Fibroblast of lung (primary cell): Measurements from ENCODE around the gene HOXB6. TPM values are rescaled to one million over a fixed set of nuclear protein-coding genes. Genes with fewer than 3 reads are reported as not detected.

ENCODE experiments used
- DNase-seq, 2 donors: peaks; one replicate each; pipeline versions ENCODE4 v3.0.0 to v3.0.0-alpha.2; 2010; ENCODE audit warnings: low read depth in 2 of 2
- H2AFZ ChIP-seq: 2 replicates; pipeline ENCODE4 v1.5.1; 2012; ENCODE audit warnings: low read length, control low read depth, inconsistent platforms
- H3K27ac ChIP-seq: 2 replicates; pipeline ENCODE4 v1.5.1; 2011; ENCODE audit warnings: low read length, control low read depth; ENCODE audit not compliant: insufficient read depth
- H3K27me3 ChIP-seq: 2 replicates; pipeline ENCODE4 v1.5.1; 2011; ENCODE audit warnings: mild to moderate bottlenecking, low read length; ENCODE audit not compliant: control insufficient read depth, insufficient read depth
- H3K36me3 ChIP-seq: 2 replicates; pipeline ENCODE4 v1.5.1; 2011; ENCODE audit warnings: low read length; ENCODE audit not compliant: control insufficient read depth, insufficient read depth
- H3K4me1 ChIP-seq: 2 replicates; pipeline ENCODE4 v1.5.1; 2011; ENCODE audit warnings: low read length; ENCODE audit not compliant: control insufficient read depth, insufficient read depth; ENCODE audit errors: extremely low read depth
- H3K4me2 ChIP-seq: 2 replicates; pipeline ENCODE4 v1.5.1; 2011; ENCODE audit warnings: low read length, control low read depth; ENCODE audit not compliant: insufficient read depth; ENCODE audit errors: extremely low read depth
- H3K4me3 ChIP-seq, 4 experiments: fragments of 200-600 bp in 1 of 4; sonication (generic) in 1 of 4; replicated peaks in 1 of 4; 2 replicates each; pipeline ENCODE4 v1.5.1; 2011 to 2016; ENCODE audit warnings: low read length in 4 of 4, low read depth in 3 of 4, mild to moderate bottlenecking in 3 of 4, control low read depth in 2 of 4, inconsistent platforms in 1 of 4, mixed read lengths in 1 of 4; ENCODE audit not compliant: insufficient read depth in 1 of 4; ENCODE audit errors: control extremely low read depth in 1 of 4
- H3K79me2 ChIP-seq: 2 replicates; pipeline ENCODE4 v1.5.1; 2012; ENCODE audit warnings: mild to moderate bottlenecking, low read length, inconsistent platforms; ENCODE audit not compliant: control insufficient read depth, insufficient read depth
- H3K9ac ChIP-seq: 2 replicates; pipeline ENCODE4 v1.5.1; 2011; ENCODE audit warnings: mild to moderate bottlenecking, low read length, control low read depth; ENCODE audit not compliant: insufficient read depth
- H3K9me3 ChIP-seq: 2 replicates; pipeline ENCODE4 v1.5.1; 2012; ENCODE audit warnings: low read depth, low read length; ENCODE audit not compliant: control insufficient read depth, insufficient read depth
- H4K20me1 ChIP-seq: 2 replicates; pipeline ENCODE4 v1.5.1; 2011; ENCODE audit warnings: low read length; ENCODE audit not compliant: control insufficient read depth, insufficient read depth; ENCODE audit errors: extremely low read depth
- EZH2 ChIP-seq: IDR thresholded peaks from 2 replicates; pipeline ENCODE4 v1.5.1; 2012; ENCODE audit warnings: low read length, control low read depth, mild to moderate bottlenecking; ENCODE audit errors: missing control alignments
- polyA plus RNA-seq, 2 donors: library from polyadenylated mRNA; depleted of rRNA in 1 of 2; stranded (reverse) in 1 of 2; unstranded in 1 of 2; fragments of >200 nt; gene quantifications; 2 replicates each; pipeline ENCODE4 v1.2.1, GENCODE V29; 2011 to 2012; ENCODE audit warnings: missing spikeins in 1 of 2
- total RNA-seq: library from RNA; depleted of rRNA; stranded (reverse); fragments of >200 nt; gene quantifications from 2 replicates; pipeline ENCODE4 v1.2.1, GENCODE V29; 2014
- TF ChIP-seq, protein P1 (sequence below), 2 donors: IDR thresholded peaks in 1 of 2; conservative IDR thresholded peaks in 1 of 2; 1 replicate in 1 of 2; 2 replicates in 1 of 2; pipeline ENCODE4 v1.5.1; 2011 to 2012; ENCODE audit warnings: low read length in 2 of 2, control low read depth in 1 of 2, inconsistent platforms in 1 of 2, low read depth in 1 of 2, mild to moderate bottlenecking in 1 of 2

HOXB6 gene
- total and polyA plus RNA-seq, 2 donors (not counting 1 experiment from before 2014, with no cell fraction given): 16.2 to 28.9 TPM

DNA sequence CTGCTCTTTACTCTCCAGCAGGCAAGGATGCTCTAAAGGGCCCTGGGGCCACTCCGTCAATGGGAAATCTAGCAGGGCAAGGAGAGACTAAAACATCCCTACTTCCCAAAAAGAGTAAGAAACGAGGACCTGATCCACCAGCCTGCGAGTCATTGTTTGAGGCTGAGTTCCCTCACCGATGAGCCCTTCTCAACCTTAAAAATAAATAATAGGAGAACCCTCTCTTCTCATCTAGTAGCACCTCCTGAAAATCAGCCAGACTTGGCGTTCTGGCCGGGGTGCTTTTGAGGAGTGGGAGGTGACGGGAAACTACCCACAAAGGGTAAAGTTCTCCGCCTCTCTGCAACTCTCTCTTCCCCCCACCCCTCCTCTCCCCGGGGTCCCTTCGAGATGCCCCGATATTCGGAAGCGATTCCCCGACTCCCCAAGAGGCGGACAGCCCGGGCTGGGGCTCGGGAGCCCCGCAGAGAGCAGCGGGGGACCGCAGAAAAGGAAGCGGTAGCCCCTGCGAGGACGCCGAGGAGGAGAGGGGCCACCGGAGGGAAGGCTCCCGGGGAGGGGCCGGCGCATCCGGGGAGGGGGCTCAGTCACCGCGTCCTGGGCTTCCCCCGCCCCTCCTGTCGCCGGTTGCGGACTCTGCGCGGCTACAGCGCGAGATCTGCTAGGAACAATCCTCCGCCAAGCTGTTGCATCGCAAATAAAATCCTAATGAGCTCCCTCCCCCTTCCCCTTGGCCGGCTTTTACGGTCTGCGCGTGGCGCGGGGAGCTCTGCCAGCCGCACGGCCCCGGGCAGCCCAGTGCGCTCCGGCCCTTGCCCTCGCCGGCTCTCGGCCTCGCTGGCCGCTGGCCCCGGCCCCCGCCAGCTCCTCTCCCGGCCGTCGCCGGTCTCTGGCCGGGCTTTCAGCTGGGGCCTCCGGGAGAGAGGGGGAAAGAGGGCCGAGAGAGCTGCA is 20.0 kb upstream of the HOXB6 start:
- Histone ChIP-seq H3K36me3 (no peaks in the 10 kb centered on the region), H3K4me2 (peak overlapping the region; percentile 84), H3K9me3 (no peaks in the 10 kb centered on the region), H3K9ac (no peak overlapping the region), H2AFZ (no peak overlapping the region), H3K79me2 (no peaks in the 10 kb centered on the region), H3K4me1 (peaks cover 4% of the 10 kb centered on the region), H3K27me3 (peaks cover 99% of the 10 kb centered on the region), H3K27ac (no peak overlapping the region), H3K4me3 (peak overlapping the region in 3 of 4 experiments; percentile 31 to 48 (median 36)), H4K20me1 (peaks cover 2% of the 10 kb centered on the region)
- DNase-seq: no peak
- TF ChIP-seq, protein P1, sequence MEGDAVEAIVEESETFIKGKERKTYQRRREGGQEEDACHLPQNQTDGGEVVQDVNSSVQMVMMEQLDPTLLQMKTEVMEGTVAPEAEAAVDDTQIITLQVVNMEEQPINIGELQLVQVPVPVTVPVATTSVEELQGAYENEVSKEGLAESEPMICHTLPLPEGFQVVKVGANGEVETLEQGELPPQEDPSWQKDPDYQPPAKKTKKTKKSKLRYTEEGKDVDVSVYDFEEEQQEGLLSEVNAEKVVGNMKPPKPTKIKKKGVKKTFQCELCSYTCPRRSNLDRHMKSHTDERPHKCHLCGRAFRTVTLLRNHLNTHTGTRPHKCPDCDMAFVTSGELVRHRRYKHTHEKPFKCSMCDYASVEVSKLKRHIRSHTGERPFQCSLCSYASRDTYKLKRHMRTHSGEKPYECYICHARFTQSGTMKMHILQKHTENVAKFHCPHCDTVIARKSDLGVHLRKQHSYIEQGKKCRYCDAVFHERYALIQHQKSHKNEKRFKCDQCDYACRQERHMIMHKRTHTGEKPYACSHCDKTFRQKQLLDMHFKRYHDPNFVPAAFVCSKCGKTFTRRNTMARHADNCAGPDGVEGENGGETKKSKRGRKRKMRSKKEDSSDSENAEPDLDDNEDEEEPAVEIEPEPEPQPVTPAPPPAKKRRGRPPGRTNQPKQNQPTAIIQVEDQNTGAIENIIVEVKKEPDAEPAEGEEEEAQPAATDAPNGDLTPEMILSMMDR (conservative IDR thresholded peaks at IDR 0.05 in 1 of 2, IDR thresholded peaks at IDR 0.05 in 1 of 2; ENCODE audit: low read depth in 1 of 2, low read length in 2 of 2): no peak
- peak; percentile 87 for TF ChIP-seq EZH2

DNA sequence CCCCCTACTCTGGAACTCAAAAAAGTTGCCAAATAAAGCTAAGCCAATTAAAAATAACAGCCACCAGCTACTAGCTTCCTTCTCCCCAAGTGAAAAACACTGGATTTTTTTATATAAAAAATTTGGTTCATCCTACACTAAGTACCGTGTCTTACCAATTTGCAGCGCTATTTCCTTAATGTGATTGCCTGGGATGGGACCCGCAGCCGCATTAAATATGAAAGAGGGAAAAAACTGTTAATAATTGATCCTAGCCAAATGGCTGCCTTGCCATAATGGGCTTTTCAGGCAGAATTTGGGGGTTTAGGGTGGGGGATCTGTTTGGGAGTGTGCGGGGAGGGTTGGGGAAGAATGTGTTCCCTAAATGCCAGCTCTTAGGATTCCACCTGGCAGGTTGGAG is 19.3 kb upstream of the HOXB6 start:
- Histone ChIP-seq H3K27ac (no peak overlapping the region), H3K4me1 (peaks cover 4% of the 10 kb centered on the region), H3K27me3 (peaks cover 95% of the 10 kb centered on the region), H3K36me3 (no peaks in the 10 kb centered on the region), H3K9me3 (no peaks in the 10 kb centered on the region), H3K79me2 (no peaks in the 10 kb centered on the region), H2AFZ (no peak overlapping the region), H3K4me3 (no peak overlapping the region), H3K9ac (no peak overlapping the region), H3K4me2 (no peak overlapping the region), H4K20me1 (peaks cover 2% of the 10 kb centered on the region)
- DNase-seq: no peak
- no peak for TF ChIP-seq EZH2
- TF ChIP-seq, protein P1 (conservative IDR thresholded peaks at IDR 0.05 in 1 of 2, IDR thresholded peaks at IDR 0.05 in 1 of 2; ENCODE audit: low read depth in 1 of 2, low read length in 2 of 2): no peak

DNA sequence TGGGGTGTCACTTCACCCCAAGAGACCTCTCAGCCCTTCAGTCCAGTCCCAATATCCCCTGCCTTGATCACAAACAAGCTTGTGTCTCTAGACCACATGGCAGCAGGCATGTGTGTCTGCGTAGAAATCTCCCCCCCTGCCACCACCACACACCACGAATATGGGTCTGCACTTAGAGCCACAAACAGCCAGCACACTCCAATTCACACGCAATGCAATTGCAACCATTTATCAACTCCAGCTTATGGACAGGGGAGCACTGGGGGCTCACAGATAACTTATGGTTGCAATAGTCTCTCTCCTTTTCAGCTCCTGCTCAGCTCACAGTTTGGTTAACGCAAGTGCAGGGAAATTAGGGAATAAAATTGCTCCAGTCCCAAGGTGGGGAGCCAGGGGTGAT is 18.8 kb upstream of the HOXB6 start:
- Histone ChIP-seq H4K20me1 (peaks cover 2% of the 10 kb centered on the region), H3K4me1 (peaks cover 4% of the 10 kb centered on the region), H3K27me3 (peaks cover 95% of the 10 kb centered on the region), H3K9ac (no peak overlapping the region), H3K36me3 (no peaks in the 10 kb centered on the region), H3K4me3 (no peak overlapping the region), H2AFZ (no peak overlapping the region), H3K79me2 (no peaks in the 10 kb centered on the region), H3K27ac (no peak overlapping the region), H3K4me2 (no peak overlapping the region), H3K9me3 (no peaks in the 10 kb centered on the region)
- TF ChIP-seq EZH2: peak; percentile 76
- TF ChIP-seq, protein P1 (conservative IDR thresholded peaks at IDR 0.05 in 1 of 2, IDR thresholded peaks at IDR 0.05 in 1 of 2; ENCODE audit: low read depth in 1 of 2, low read length in 2 of 2): no peak
- no peak for DNase-seq
